ENCODE results near the gene USP37.

- no peak for TF ChIP-seq CTCF (IDR thresholded peaks at IDR 0.05)
- TF ChIP-seq POLR2A (IDR thresholded peaks at IDR 0.05) = no peak
Measured at GRCh38 chr2:218547978-218548377, 20.2 kb downstream of the USP37 start.

Data from body of pancreas (tissue), 4 donors.